Right atrium auricular region (tissue), 2 donors: ENCODE data around the gene MED28. TPM values are rescaled to one million over a fixed set of nuclear protein-coding genes. Genes with fewer than 3 reads are reported as not detected.

Experiments
- DNase-seq: peaks from one replicate; pipeline ENCODE4 v3.0.0-alpha.2; 2019; ENCODE audit warnings: low spot score
- H3K27ac ChIP-seq, 2 donors: fragments of 200-600 bp; sonication (generic); 1 replicate in 1 of 2; 2 replicates in 1 of 2; pipeline ENCODE4 v1.5.1; 2016 to 2019
- H3K27me3 ChIP-seq, 2 donors: fragments of 200-600 bp; sonication (generic); one replicate each; pipeline versions ENCODE4 v1.5.1 to v1.6.0; 2017 to 2019
- H3K36me3 ChIP-seq: fragments of 200-600 bp; sonication (generic); one replicate; pipeline ENCODE4 v1.5.1; 2016
- H3K4me1 ChIP-seq, 2 donors: fragments of 200-600 bp; sonication (generic); one replicate each; pipeline versions ENCODE4 v1.5.1 to v1.6.0; 2017 to 2019
- H3K4me3 ChIP-seq, 2 donors: fragments of 200-600 bp; sonication (generic); 1 replicate in 1 of 2; 2 replicates in 1 of 2; pipeline ENCODE4 v1.5.1; 2017 to 2019; ENCODE audit warnings: mild to moderate bottlenecking in 1 of 2, moderate library complexity in 1 of 2
- H3K9me3 ChIP-seq, 2 donors: fragments of 200-600 bp; sonication (generic); one replicate each; pipeline ENCODE4 v1.5.1; 2019
- total RNA-seq, 2 donors: library from RNA; depleted of rRNA; stranded (reverse); fragments of >200 nt; gene quantifications; one replicate each; pipeline ENCODE4 v1.1.0, GENCODE V29; 2016
- TF ChIP-seq, protein P1 (sequence below), 2 donors: fragments of 200-600 bp; sonication (generic); IDR thresholded peaks; one replicate each; pipeline ENCODE4 v1.5.1; 2019; ENCODE audit warnings: antibody characterized with exemption in 2 of 2

MED28 gene
- total RNA-seq, 2 donors from 2014 or later = 5.1 to 5.9 TPM

DNA sequence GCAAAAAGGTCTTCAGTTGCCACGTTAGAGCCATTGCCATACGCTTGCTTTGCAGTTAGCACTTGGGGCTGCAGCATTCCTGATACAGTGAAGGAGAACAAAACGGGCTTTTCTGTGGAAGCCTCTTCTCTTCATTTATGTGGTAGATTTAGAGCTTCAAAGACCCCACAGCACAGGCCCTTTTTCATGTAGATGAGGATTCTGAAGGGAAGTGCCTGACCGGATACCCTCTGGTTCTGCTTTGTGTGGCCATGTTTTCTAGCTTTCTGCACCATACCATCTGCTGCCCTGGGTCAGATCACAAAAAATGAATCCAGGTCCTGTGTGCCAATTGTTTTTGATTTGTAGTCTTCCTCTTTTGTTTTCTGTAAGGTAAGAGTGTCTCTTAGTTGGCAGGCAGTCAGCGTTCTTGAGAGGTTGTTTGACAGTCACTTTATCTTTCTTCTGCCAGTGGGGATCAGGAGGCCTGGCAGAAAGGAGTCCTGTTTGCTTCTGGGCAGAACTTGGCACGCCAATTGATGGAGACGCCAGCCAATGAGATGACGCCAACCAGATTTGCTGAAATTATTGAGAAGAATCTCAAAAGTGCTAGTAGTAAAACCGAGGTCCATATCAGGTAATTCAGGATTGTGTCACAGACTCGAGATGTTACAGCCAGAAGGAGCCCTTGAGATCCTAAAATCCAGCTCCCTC is 29.8 kb upstream of the MED28 start:
- DNase-seq = no peak
- no peak overlapping the region for H3K27ac ChIP-seq
- no peaks in the 10 kb centered on the region for H3K27me3 ChIP-seq
- TF ChIP-seq, protein P1, sequence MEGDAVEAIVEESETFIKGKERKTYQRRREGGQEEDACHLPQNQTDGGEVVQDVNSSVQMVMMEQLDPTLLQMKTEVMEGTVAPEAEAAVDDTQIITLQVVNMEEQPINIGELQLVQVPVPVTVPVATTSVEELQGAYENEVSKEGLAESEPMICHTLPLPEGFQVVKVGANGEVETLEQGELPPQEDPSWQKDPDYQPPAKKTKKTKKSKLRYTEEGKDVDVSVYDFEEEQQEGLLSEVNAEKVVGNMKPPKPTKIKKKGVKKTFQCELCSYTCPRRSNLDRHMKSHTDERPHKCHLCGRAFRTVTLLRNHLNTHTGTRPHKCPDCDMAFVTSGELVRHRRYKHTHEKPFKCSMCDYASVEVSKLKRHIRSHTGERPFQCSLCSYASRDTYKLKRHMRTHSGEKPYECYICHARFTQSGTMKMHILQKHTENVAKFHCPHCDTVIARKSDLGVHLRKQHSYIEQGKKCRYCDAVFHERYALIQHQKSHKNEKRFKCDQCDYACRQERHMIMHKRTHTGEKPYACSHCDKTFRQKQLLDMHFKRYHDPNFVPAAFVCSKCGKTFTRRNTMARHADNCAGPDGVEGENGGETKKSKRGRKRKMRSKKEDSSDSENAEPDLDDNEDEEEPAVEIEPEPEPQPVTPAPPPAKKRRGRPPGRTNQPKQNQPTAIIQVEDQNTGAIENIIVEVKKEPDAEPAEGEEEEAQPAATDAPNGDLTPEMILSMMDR (IDR thresholded peaks at IDR 0.05) = no peak
- H3K9me3 ChIP-seq = no peaks in the 10 kb centered on the region
- peaks cover 0 to 15% of the 10 kb centered on the region in 2 donors for H3K4me1 ChIP-seq
- H3K4me3 ChIP-seq = no peak overlapping the region
- H3K36me3 ChIP-seq = peaks cover 80% of the 10 kb centered on the region

DNA sequence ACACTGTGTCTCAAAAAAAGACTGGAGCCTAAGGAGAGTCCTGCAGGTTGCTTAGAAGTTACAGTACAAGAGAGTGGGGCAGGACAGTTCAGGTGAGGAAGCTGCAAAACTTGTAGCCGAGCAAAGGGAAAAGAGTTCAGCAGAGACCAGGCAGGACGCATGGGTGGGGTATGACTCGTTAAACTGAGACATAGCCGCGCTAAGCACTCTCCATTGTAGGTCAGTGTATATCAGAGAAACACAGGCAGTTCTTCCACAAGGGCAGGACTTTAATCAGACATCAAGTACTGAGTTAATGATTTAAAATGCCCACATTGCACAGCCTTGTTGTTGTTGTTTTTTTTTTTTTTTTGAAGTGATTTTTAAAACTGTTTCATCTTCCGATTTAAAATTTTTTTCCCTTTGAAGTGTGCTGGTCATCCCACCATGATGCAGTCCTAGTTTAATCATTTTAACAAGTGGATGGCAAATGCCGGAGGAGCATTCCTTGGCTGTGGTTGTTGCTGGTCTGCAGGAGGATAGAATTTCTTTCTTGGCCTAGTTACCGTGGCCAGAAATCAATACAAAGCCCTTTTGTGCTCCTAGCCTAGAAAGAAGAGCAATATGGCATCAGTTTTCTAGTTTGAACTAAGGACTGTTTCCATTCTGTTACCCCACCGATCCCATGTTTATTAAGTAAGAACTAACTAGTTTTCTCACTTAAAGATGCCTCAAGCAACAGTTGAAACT is 27.2 kb upstream of the MED28 start:
- Histone ChIP-seq H3K36me3 (peaks cover 87% of the 10 kb centered on the region), H3K27ac (no peak overlapping the region), H3K4me1 (no peaks in the 10 kb centered on the region), H3K9me3 (no peaks in the 10 kb centered on the region), H3K4me3 (no peak overlapping the region), H3K27me3 (no peaks in the 10 kb centered on the region)
- TF ChIP-seq, protein P1 (IDR thresholded peaks at IDR 0.05) = no peak
- no peak for DNase-seq

DNA sequence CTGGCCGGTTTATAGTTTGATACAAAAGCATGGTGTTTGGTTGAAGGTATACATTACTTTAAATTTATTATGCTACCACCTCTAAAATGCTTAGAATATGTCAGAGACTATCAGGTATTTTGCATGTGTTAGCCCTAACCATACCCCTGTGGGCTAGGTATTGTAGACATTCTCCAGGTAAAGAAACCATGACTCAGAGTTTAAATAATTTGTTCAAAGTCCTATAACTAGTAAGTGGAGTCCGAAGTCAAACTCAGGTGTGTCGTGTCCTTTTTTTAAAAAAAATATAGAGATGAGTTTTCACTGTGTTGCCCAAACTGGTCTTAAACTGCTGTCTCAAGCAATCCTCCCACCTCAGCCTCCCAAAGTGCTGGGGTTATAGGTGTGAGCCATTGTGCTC is 25.1 kb upstream of the MED28 start:
- peaks cover 72% of the 10 kb centered on the region for H3K36me3 ChIP-seq
- DNase-seq = no peak
- H3K4me1 ChIP-seq = no peaks in the 10 kb centered on the region
- H3K4me3 ChIP-seq = no peak overlapping the region
- H3K27me3 ChIP-seq = no peaks in the 10 kb centered on the region
- no peak overlapping the region for H3K27ac ChIP-seq
- H3K9me3 ChIP-seq = no peaks in the 10 kb centered on the region
- TF ChIP-seq, protein P1 (IDR thresholded peaks at IDR 0.05) = no peak

DNA sequence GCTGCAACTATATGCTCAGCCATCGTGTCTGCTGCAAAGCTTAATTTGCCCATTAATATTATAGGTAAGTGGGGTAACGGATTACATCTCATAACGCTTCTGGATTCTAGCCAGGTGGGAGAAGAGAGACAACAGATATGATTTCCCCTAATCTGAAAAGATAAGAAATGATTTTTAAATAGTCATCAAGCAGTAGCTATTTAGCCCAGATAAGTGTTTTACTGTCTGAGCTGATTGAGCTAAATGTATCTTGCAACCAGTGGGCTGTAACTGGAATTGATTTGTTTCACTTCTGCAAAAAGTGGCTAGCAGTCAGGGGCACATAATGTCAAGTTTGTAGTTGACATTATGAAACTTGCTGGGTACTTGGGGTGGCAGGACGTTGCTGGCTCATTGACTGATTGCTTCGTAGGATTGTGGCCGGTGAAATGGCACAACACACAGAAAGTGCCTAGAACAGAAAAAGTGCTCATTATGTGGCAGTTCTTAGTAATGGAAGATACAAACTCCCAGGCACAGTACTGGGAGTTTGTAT is 18.9 kb upstream of the MED28 start:
- H3K27ac ChIP-seq = no peak overlapping the region
- TF ChIP-seq, protein P1 (IDR thresholded peaks at IDR 0.05) = no peak
- no peaks in the 10 kb centered on the region for H3K4me1 ChIP-seq
- H3K4me3 ChIP-seq = no peak overlapping the region
- H3K9me3 ChIP-seq = no peaks in the 10 kb centered on the region
- peaks cover 71% of the 10 kb centered on the region for H3K36me3 ChIP-seq
- no peaks in the 10 kb centered on the region for H3K27me3 ChIP-seq
- DNase-seq = no peak

DNA sequence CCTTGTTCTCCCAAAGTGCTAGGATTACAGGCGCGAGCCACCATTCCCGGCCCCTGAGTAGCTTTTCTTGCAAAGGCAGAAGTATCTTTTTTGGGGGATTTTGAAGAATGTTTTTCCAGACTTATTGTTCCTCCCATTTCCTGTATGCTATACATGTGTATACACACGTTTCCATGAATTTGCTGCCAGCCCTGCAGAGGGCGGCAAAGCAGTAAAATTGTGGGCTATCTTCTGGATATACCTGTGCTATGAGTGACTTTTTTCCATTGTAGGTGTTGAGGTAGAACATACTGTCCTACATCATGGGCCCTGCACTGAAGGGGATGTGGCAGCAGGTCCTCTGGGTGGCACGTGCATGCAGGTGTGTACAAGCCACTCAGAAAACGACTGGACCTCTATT is 16.9 kb upstream of the MED28 start:
- Histone ChIP-seq H3K27ac (no peak overlapping the region), H3K4me3 (no peak overlapping the region), H3K9me3 (no peaks in the 10 kb centered on the region), H3K27me3 (no peaks in the 10 kb centered on the region), H3K4me1 (no peaks in the 10 kb centered on the region), H3K36me3 (peaks cover 78% of the 10 kb centered on the region)
- TF ChIP-seq, protein P1 (IDR thresholded peaks at IDR 0.05) = no peak
- DNase-seq = no peak
